Sigmoid colon (tissue), 4 donors: ENCODE results near the gene DHTKD1.

Experiments
- EP300 ChIP-seq, 4 donors: sonication (generic); formaldehyde crosslinking; IDR thresholded peaks; one replicate each; pipeline ENCODE4 v1.6.1; 2017; ENCODE audit warnings: antibody characterized with exemption in 4 of 4
- POLR2A ChIP-seq, 2 donors: fragments of 450-650 bp; IDR thresholded peaks; one replicate each; pipeline ENCODE4 v1.6.1; 2016; ENCODE audit warnings: antibody characterized with exemption in 2 of 2, mild to moderate bottlenecking in 2 of 2, moderate library complexity in 2 of 2
- POLR2AphosphoS5 ChIP-seq, 4 donors: sonication (generic); formaldehyde crosslinking; IDR thresholded peaks; one replicate each; pipeline ENCODE4 v1.6.1; 2017; ENCODE audit warnings: antibody characterized with exemption in 4 of 4
- TF ChIP-seq, protein P1 (sequence below), 4 experiments: fragments of 450-650 bp in 3 of 4; fragments of 200-600 bp in 1 of 4; IDR thresholded peaks; one replicate each; pipeline ENCODE4 v1.5.1; 2016 to 2019; ENCODE audit warnings: antibody characterized with exemption in 4 of 4, mild to moderate bottlenecking in 3 of 4, moderate library complexity in 2 of 4

DNA sequence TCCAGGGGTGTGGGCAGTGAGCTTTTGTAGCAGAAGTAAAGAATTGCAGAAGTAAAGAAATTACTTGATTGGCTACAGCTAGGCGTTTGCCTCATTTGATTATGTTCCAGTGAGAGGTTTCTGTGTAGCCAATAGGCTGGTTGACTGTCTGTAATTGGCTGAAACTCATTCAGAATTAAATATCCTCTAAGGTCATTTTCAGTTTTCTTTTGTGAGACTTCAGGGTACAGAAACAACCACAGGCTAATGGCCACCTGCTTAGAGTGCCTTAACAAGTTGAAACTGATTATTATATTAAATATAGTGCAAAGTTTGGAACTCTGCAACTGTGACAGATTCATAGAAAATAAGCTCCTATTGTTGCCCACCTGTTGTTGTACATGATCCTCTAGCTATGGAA, 71.3 kb downstream of the DHTKD1 start:
- TF ChIP-seq, protein P1, sequence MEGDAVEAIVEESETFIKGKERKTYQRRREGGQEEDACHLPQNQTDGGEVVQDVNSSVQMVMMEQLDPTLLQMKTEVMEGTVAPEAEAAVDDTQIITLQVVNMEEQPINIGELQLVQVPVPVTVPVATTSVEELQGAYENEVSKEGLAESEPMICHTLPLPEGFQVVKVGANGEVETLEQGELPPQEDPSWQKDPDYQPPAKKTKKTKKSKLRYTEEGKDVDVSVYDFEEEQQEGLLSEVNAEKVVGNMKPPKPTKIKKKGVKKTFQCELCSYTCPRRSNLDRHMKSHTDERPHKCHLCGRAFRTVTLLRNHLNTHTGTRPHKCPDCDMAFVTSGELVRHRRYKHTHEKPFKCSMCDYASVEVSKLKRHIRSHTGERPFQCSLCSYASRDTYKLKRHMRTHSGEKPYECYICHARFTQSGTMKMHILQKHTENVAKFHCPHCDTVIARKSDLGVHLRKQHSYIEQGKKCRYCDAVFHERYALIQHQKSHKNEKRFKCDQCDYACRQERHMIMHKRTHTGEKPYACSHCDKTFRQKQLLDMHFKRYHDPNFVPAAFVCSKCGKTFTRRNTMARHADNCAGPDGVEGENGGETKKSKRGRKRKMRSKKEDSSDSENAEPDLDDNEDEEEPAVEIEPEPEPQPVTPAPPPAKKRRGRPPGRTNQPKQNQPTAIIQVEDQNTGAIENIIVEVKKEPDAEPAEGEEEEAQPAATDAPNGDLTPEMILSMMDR (IDR thresholded peaks at IDR 0.05), result no peak
- no peak for TF ChIP-seq POLR2A (IDR thresholded peaks at IDR 0.05)
- no peak for TF ChIP-seq EP300 (IDR thresholded peaks at IDR 0.05)
- TF ChIP-seq POLR2AphosphoS5 (IDR thresholded peaks at IDR 0.05), result no peak
